Calu3 (cell line): ENCODE measurements around the gene PRXL2A. TPM values are rescaled to one million over a fixed set of nuclear protein-coding genes. Genes with fewer than 3 reads are reported as not detected.

Source experiments
- BruUV-seq: library from RNA; stranded (reverse); fragments of 400-500 nt; replicated peaks from 2 replicates; lab custom pipeline; 2021; lab: Mats Ljungman, UMichigan
- CTCF ChIA-PET: fragments of 300-600 bp; sonication (Branson Sonifier 250); formaldehyde crosslinking; loops from one replicate; lab custom pipeline; 2022; ENCODE audit warnings: antibody characterized with exemption; lab: Charles Lee
- DNase-seq: peaks from one replicate; pipeline ENCODE4 v3.0.0; 2022
- H3K27ac Mint-ChIP-seq: one replicate; pipeline ENCODE4 v1.8.0; 2022; ENCODE audit warnings: mixed read lengths; ENCODE audit not compliant: unreplicated experiment
- H3K27me3 Mint-ChIP-seq: one replicate; pipeline ENCODE4 v1.8.0; 2022; ENCODE audit warnings: mixed read lengths; ENCODE audit not compliant: unreplicated experiment
- H3K36me3 Mint-ChIP-seq: one replicate; pipeline ENCODE4 v1.8.0; 2022; ENCODE audit warnings: mild to moderate bottlenecking, moderate library complexity, mixed read lengths; ENCODE audit not compliant: insufficient read depth, unreplicated experiment
- H3K4me1 Mint-ChIP-seq: one replicate; pipeline ENCODE4 v1.8.0; 2022; ENCODE audit warnings: mild to moderate bottlenecking, low read depth, mixed read lengths; ENCODE audit not compliant: unreplicated experiment
- H3K4me3 Mint-ChIP-seq: one replicate; pipeline ENCODE4 v1.8.0; 2022; ENCODE audit warnings: mild to moderate bottlenecking, low read depth, moderate library complexity, mixed read lengths; ENCODE audit not compliant: unreplicated experiment
- H3K9me3 Mint-ChIP-seq: one replicate; pipeline ENCODE4 v1.8.0; 2022; ENCODE audit warnings: low read depth, mixed read lengths; ENCODE audit not compliant: unreplicated experiment
- intact Hi-C: fragments of 100-400 bp; cut with micrococcal nuclease; formaldehyde crosslinking; loops from one replicate; pipeline ENCODE4 v1.10.0; 2022; ENCODE audit not compliant: unreplicated experiment
- total RNA-seq: library from RNA; stranded (reverse); gene quantifications from 2 replicates; pipeline ENCODE4 v1.2.3, GENCODE V29; 2022
- TF ChIP-seq, protein P1 (sequence below): fragments of 200-600 bp; IDR thresholded peaks from one replicate; pipeline ENCODE4 v1.8.0; 2022; ENCODE audit warnings: antibody characterized with exemption; ENCODE audit not compliant: unreplicated experiment

The PRXL2A gene
- total RNA-seq, 1 experiment from 2014 or later = 67.2 TPM

DNA sequence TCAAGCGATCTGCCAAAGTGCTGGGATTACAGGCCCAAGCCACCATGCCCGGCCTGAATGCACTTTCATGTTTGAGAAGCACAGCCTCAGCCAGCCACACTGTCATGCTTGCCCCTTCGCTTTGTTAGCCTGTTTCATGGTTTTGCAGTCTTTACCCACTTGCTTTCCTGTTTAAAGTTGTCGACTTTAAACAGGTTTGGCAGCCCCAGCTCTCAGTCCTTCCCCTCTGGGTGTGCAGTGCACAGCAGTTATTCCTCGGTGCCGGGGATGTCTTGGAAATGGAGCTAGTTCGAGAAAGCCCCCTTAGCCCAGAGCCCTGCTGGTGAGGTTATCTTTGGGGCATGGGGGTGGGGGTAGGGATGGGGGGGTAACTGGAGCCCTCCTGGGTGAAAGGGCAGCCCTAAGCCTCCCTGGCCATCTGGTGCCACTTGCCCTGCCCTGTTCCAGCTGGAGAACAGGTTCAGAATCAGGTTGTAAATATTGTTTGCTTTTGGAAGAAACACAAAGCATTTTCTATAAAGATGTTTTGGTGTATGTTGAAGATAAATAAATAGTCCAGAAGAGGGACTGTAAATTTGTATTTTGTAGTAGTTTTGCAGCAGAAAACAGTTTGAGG, 60.6 kb downstream of the PRXL2A start:
- no TSS peak for BruUV-seq
- Mint-ChIP-seq H3K9me3 (no peaks in the 10 kb centered on the region), H3K27ac (no peak overlapping the region), H3K4me3 (no peak overlapping the region), H3K36me3 (peaks cover 64% of the 10 kb centered on the region), H3K4me1 (peaks cover 92% of the 10 kb centered on the region), H3K27me3 (no peaks in the 10 kb centered on the region)
- intact Hi-C loops = no loop called here
- CTCF ChIA-PET = no interaction called here
- TF ChIP-seq, protein P1, sequence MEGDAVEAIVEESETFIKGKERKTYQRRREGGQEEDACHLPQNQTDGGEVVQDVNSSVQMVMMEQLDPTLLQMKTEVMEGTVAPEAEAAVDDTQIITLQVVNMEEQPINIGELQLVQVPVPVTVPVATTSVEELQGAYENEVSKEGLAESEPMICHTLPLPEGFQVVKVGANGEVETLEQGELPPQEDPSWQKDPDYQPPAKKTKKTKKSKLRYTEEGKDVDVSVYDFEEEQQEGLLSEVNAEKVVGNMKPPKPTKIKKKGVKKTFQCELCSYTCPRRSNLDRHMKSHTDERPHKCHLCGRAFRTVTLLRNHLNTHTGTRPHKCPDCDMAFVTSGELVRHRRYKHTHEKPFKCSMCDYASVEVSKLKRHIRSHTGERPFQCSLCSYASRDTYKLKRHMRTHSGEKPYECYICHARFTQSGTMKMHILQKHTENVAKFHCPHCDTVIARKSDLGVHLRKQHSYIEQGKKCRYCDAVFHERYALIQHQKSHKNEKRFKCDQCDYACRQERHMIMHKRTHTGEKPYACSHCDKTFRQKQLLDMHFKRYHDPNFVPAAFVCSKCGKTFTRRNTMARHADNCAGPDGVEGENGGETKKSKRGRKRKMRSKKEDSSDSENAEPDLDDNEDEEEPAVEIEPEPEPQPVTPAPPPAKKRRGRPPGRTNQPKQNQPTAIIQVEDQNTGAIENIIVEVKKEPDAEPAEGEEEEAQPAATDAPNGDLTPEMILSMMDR = no peak
- no peak for DNase-seq

DNA sequence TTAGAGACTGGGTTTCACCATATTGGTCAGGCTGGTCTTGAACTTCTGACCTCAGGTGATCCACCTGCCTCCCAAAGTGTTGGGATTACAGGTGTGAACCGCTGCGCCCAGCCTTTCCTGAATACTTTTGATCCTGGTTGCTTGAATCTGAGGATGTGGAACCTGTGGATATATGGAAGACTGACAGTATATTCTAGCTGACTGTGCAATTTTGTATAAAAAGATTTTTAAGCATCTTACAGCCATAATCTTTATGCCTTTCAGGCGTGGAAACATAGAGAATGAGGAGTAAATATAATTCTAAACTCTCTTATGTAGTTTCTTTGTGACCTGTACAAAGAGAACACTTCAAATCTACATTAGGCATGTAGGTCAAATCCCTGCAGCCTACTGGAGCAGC, 61.9 kb downstream of the PRXL2A start:
- CTCF ChIA-PET = interaction anchor here (1.1 kb wide), 1 partner anchor 36 kb away, joined by 4 read pairs; no protein-coding TSS in a partner anchor
- intact Hi-C loops = no loop called here
- H3K4me3 Mint-ChIP-seq = no peak overlapping the region
- H3K27me3 Mint-ChIP-seq = no peaks in the 10 kb centered on the region
- no peaks in the 10 kb centered on the region for H3K9me3 Mint-ChIP-seq
- H3K4me1 Mint-ChIP-seq = peaks cover 90% of the 10 kb centered on the region
- BruUV-seq = no TSS peak
- H3K27ac Mint-ChIP-seq = no peak overlapping the region
- H3K36me3 Mint-ChIP-seq = peaks cover 57% of the 10 kb centered on the region
- no peak for DNase-seq
- TF ChIP-seq, protein P1 = no peak

DNA sequence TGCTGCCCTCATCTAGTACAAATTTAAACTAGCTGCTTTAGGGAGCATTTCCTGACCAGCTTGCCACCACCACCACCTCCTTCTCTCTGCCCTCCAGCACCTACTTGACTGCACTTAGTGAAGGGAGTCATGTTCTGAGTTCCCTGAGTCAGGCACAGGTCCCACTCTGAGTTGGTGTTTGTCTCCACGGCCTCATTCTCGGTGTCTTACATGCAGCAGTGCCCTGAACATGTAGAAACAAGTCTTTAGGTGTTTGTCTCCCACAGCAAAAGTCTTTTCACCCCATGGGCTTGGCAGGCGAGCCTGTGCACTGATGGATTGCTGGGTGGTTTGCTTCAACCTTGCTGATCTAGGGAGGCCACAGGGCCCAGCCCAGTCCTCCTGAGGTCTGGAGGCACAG, 62.6 kb downstream of the PRXL2A start:
- intact Hi-C loops = no loop called here
- TF ChIP-seq, protein P1 = no peak
- Mint-ChIP-seq H3K36me3 (peaks cover 57% of the 10 kb centered on the region), H3K9me3 (no peaks in the 10 kb centered on the region), H3K4me1 (peaks cover 83% of the 10 kb centered on the region), H3K4me3 (no peak overlapping the region), H3K27me3 (no peaks in the 10 kb centered on the region), H3K27ac (peak overlapping the region; percentile 50)
- no TSS peak for BruUV-seq
- DNase-seq = no peak
- CTCF ChIA-PET = interaction anchor here (0.7 to 2.6 kb wide), 3 partner anchors 10 to 1603 kb away, joined by 3 to 11 read pairs (median 10); no protein-coding TSS in a partner anchor

DNA sequence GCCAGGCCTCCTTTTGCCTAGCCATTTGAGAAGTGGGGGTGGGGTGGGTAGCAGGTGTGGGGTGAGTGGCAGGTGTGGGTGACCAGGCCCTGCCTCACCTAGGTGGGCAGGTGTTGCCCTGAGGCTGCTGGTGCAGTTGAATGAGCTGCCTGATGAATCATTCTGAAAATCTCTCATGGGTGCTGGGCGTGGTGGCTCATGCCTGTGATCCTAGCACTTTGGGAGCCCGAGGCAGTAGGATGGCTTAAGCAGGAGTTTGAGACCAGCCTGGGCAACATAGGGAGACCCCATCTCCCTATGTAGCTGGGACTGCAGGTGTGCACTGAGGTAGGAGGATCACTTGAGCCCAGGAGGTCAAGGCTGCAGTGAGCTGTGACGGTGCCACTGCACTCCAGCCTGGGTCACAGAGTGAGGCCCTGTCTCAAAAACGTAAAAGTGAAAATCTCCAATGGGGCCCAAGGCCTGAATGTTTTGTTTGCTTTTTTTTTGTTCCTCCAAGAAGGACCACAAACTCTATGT, 63.4 kb downstream of the PRXL2A start:
- H3K36me3 Mint-ChIP-seq = peaks cover 52% of the 10 kb centered on the region
- CTCF ChIA-PET = interaction anchor here (0.7 to 2.6 kb wide), 4 partner anchors 11 to 1603 kb away, joined by 3 to 11 read pairs (median 6); no protein-coding TSS in a partner anchor
- intact Hi-C loops = no loop called here
- H3K9me3 Mint-ChIP-seq = no peaks in the 10 kb centered on the region
- TF ChIP-seq, protein P1 = no peak
- peaks cover 75% of the 10 kb centered on the region for H3K4me1 Mint-ChIP-seq
- H3K4me3 Mint-ChIP-seq = no peak overlapping the region
- DNase-seq = peak; percentile 73
- H3K27me3 Mint-ChIP-seq = no peaks in the 10 kb centered on the region
- no TSS peak for BruUV-seq
- peak overlapping the region; percentile 50 for H3K27ac Mint-ChIP-seq
